GM18858 (cell line): ENCODE data around the gene AIP.
A peak's percentile ranks its signal among the peaks of the same experiment; 100 is the strongest.
"Not testable (repeated sequence)": the region's sequence is repeated elsewhere in the genome, so short reads cannot be mapped to it uniquely, and the experiment has no call there.

ENCODE experiments used
- ATAC-seq: cut with Tn5 transposase; IDR thresholded peaks from one replicate; pipeline ENCODE4 v1.9.1; 2021; ENCODE audit not compliant: unreplicated experiment

The AIP gene

DNA sequence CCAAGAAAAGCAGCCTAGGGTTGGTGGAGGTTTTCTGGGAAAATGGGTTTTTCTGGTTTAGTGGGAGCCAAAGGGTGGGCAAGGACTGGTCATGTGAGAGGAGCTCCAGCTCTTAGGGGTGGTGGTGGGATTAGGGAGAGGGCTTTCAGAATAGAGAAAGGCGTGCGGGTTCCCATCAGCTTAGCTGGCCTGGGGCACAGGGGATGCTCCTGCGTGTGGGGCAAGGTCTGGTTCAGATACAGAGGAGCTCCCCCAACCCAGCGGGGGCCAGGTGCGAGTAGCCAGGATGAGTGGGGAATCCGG lies 14.4 kb upstream of the AIP start:
- ATAC-seq: no peak

- ATAC-seq: peak; percentile 39
These were observed 13.9 kb upstream of the AIP start, which contains the start of gene TMEM134 for GRCh38 chr11:67468759-67469507. TSS of gene TMEM134 (minus strand) at chr11:67469251. CDS start at chr11:67469192, 59 bp downstream.

GRCh38 chr11:67469508-67469811 lies 13.4 kb upstream of the AIP start:
- ATAC-seq: no peak

- ATAC-seq: no peak
These were observed 12.4 kb upstream of the AIP start for GRCh38 chr11:67470337-67471002.

DNA sequence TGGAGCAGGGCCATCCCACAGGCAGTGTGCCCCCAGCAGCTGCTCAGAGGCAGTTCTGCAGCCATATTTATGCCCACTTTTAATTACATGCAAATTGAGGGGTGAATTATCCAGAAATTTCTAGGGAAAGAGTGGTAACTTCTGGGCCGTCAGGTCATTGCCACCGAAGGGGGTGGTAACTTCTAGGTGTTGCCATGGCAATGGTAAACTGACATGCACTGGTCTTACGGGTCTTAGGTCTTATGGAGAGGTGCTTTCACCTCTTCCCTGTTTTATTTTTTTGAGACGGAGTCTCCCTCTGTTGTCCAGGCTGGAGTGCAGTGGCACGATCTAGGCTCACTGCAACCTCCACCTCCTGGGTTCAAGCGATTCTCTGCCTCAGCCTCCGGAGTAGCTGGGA lies 9.9 kb upstream of the AIP start:
- no peak for ATAC-seq

GRCh38 chr11:67476692-67477091 lies 6.1 kb upstream of the AIP start:
- not testable (repeated sequence) for ATAC-seq

- ATAC-seq: not testable (repeated sequence)
These were observed 5.3 kb upstream of the AIP start for GRCh38 chr11:67477344-67478050.

GRCh38 chr11:67482275-67482826 lies 475 bp upstream of the AIP start:
- ATAC-seq: no peak

DNA sequence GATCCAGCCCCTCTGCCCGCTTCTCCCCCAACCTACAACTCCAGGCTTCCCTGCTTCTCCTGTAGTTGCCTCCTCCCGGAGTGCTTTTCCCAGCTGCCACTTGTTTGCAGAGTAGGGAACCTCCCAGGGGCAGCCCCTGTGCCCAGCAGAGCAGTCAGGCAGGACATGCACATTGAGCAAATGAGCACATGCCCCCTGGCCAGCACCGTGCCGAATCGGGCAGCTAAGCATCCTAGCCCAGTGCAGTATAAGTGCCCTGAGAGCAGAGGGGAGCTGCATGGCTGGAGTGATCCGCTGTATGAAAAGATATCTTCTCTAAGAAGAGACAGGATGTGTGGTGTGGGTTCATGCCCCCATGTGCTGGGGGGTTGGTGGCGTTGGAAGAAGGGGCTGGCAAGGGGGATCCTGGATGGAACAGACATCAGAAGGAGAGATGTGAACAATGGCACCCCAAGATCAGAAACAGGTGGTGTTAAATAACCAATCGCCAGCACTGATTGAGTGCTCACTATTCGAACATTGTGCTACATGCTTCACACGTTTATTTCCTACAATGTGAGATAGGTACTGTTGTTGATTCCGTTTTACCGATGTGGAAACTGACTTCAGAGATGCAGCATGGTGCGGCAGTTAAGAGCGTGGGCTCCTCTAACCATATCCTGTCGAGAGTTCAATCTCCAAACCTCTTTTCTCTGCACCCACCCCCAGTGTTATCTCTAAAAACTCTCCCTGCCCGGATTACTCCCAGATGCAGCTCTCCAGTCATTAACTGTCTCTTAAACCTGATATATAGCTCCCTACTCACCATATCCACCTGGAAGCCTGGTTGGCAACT lies 1.2 kb downstream of the AIP start:
- no peak for ATAC-seq

GRCh38 chr11:67484847-67485311 lies 2.1 kb downstream of the AIP start:
- no peak for ATAC-seq

GRCh38 chr11:67485873-67486361 lies 3.1 kb downstream of the AIP start:
- ATAC-seq: not testable (repeated sequence)

- ATAC-seq: no peak
These were observed 3.8 kb downstream of the AIP start for GRCh38 chr11:67486481-67487195.

DNA sequence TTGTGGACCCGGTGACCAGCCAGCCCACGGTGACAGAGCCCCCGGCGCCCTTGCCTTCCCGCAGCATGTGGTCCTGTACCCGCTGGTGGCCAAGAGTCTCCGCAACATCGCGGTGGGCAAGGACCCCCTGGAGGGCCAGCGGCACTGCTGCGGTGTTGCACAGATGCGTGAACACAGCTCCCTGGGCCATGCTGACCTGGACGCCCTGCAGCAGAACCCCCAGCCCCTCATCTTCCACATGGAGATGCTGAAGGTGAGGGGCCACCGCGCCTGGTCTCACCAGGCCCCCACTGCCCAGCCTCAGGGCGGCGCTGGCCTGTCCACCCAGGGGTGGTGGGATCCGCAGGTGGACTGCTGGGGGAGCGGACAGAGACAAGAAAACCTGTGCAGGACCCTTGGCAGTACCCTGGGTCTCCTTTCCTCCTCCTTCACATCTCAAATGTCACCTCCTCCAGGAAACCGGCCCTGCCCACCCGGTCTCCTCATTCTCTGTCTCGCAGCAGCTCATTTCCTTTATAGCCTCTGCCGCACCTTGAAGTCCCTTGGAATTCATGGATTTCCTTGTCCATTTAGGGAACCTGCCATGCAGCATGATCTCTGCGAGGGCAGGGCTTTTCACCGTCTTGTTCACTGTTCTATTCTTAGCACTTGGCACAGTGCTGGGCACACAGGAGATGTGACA lies 6.5 kb downstream of the AIP start:
- ATAC-seq: no peak

- ATAC-seq: no peak
These were observed 7.3 kb downstream of the AIP start for GRCh38 chr11:67489885-67490726.

DNA sequence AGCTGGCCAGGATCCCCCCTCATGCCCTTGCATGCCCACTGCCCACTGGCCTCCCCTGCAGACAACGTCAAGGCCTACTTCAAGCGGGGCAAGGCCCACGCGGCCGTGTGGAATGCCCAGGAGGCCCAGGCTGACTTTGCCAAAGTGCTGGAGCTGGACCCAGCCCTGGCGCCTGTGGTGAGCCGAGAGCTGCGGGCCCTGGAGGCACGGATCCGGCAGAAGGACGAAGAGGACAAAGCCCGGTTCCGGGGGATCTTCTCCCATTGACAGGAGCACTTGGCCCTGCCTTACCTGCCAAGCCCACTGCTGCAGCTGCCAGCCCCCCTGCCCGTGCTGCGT lies 7.9 kb downstream of the AIP start:
- no peak for ATAC-seq

DNA sequence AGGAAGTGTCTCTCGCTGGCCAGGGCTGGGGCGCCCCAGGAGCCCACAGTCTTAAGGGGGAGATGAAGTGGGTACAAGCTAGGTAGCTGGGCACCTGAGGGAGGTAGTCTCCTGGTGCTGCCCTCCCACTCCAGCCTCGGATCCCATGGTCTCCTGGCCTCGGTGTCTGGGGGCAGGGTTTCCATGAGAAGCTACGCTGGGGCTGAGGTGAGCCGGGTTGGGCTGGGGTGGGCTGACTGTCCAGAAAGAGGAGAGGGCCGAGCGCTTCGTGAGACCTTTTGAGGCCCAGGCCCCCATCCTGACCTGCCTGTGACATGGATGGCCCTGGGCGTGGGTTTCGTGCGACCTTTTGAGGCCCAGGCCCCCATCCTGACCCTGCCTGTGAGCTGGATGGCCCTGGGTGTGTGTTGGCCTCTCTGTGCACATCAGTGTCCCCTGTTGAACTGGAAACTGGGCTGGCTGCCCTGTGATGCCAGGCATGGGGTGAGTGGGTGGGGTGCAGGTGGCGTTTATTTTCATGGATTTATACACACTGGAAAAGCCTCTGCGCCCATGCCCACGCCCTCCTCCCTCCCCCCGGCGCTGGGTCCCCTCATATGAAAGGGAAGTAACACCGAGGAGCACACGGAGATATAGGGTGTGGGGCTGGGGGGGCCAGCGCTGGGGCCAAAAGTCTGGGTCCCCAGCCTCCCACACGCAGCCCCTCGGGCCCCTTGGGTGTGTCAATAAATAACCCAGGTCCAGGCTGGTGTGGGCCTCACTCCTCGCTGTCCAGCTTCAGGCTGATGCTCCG lies 8.6 kb downstream of the AIP start:
- no peak for ATAC-seq

- no peak for ATAC-seq
These were observed 9.4 kb downstream of the AIP start for GRCh38 chr11:67492069-67492727.
